C4-2B (cell line): ENCODE results near the gene PGA5.
"Not testable (repeated sequence)": the region's sequence is repeated elsewhere in the genome, so short reads cannot be mapped to it uniquely, and the experiment has no call there.

ENCODE experiments used
- ZFX ChIP-seq: fragments of 450-650 bp; IDR thresholded peaks from 2 replicates; pipeline ENCODE4 v1.6.1; 2017
- TF ChIP-seq, protein P1 (sequence below): fragments of 450-650 bp; conservative IDR thresholded peaks from 2 replicates; pipeline ENCODE4 v1.5.1; 2017; ENCODE audit warnings: mild to moderate bottlenecking

DNA sequence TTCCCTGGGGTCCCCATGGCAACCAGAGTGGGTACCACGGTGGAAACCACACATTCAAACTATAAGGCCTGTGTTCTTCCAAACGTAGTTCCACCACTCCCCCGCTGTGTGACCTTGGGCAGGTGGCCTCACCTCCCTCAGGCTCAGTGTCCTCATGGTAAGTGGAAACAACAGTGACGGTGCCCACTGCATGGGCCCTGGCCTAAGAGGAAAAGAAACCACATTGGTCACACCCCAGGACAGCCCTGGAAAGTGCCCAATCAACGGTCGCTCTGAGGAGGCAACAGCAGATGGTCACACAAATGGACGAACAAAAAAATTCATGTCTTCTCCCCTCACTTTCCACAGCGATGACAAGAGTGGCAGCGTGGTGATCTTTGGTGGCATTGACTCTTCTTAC, 7.1 kb downstream of the PGA5 start:
- TF ChIP-seq, protein P1, sequence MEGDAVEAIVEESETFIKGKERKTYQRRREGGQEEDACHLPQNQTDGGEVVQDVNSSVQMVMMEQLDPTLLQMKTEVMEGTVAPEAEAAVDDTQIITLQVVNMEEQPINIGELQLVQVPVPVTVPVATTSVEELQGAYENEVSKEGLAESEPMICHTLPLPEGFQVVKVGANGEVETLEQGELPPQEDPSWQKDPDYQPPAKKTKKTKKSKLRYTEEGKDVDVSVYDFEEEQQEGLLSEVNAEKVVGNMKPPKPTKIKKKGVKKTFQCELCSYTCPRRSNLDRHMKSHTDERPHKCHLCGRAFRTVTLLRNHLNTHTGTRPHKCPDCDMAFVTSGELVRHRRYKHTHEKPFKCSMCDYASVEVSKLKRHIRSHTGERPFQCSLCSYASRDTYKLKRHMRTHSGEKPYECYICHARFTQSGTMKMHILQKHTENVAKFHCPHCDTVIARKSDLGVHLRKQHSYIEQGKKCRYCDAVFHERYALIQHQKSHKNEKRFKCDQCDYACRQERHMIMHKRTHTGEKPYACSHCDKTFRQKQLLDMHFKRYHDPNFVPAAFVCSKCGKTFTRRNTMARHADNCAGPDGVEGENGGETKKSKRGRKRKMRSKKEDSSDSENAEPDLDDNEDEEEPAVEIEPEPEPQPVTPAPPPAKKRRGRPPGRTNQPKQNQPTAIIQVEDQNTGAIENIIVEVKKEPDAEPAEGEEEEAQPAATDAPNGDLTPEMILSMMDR, result not testable (repeated sequence)
- not testable (repeated sequence) for TF ChIP-seq ZFX
